Measurements from ENCODE around the gene TEAD3. TPM values are rescaled to one million over a fixed set of nuclear protein-coding genes. Genes with fewer than 3 reads are reported as not detected.
A peak's percentile ranks its signal among the peaks of the same experiment; 100 is the strongest.
"Not testable (repeated sequence)": the region's sequence is repeated elsewhere in the genome, so short reads cannot be mapped to it uniquely, and the experiment has no call there.

Gene TEAD3
- total RNA-seq, 4 donors from 2014 or later = 58.3 to 122 (median 72.5) TPM

DNA sequence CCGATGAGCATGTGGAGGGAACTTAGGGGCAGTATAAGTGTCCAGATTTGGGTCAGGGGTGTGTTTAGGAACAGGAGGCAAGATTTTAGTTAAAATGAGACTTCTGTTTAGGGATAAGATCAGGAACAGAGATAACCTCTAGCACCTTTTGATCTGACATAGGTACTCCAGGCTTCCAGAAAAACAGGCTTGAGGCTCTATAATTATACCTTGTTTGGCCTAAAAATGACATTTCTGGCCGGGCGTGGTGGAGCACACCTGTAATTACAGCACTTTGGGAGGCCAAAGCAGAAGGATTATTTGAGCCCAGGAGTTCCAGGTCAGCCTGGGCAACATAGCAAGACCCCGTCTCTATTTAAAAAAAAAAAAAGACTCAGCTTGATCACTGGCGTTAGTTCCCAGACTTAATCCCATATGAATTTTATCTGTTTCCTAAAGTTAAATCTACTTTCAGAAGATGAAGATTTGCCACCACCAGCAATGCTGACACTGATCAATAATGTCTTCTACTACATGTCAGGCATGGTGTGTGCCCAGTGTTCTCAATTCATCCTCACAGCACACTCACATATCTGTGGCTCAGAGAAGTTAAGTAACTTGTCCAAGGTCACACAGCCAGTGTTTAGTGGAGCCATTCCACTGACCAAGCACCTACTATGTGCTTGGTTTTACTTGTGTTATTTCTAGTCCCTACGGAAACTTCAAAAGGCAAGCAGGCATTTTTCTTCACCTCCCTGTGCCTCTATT, 21.9 kb upstream of the TEAD3 start:
- no peak for ATAC-seq
- Histone ChIP-seq H3K4me3 (no peak overlapping the region), H3K36me3 (no peaks in the 10 kb centered on the region), H3K4me1 (peaks cover 0 to 12% (median 0%) of the 10 kb centered on the region in 3 donors), H3K9me3 (no peaks in the 10 kb centered on the region), H3K27me3 (no peaks in the 10 kb centered on the region), H3K27ac (no peak overlapping the region)
- TF ChIP-seq POLR2AphosphoS5 (IDR thresholded peaks at IDR 0.05) = no peak
- no peak for TF ChIP-seq POLR2A (IDR thresholded peaks at IDR 0.05)
- TF ChIP-seq EP300 (IDR thresholded peaks at IDR 0.05) = no peak
- no peak for TF ChIP-seq CTCF (IDR thresholded peaks at IDR 0.05)
- WGBS, 2 donors (ENCODE audit: low coverage in 1 of 2) = 92 to 96% methylated on average over 6 of the region's 6 CpGs

DNA sequence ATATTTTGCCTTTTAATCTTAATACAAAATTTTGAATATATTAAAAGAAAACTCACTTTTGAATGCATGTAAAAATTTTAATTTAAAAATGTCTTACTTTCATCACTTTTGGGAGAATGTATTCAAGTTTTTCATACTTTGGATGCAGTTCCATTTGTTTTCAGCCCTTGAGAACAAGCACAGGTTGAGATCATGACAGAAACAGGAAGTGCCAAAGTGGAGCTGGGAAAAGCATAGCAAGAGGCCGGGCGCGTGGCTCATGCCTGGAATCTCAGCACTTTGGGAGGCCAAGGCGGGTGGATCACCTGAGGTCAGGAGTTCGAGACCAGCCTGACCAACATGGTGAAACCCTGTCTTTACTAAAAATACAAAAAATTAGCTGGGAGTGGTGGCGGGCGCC, 21.1 kb upstream of the TEAD3 start:
- not testable (repeated sequence) for H3K4me3 ChIP-seq, ATAC-seq, H3K4me1 ChIP-seq, H3K9me3 ChIP-seq, H3K36me3 ChIP-seq, H3K27me3 ChIP-seq, H3K27ac ChIP-seq
- 77 to 82% methylated on average over 5 of the region's 7 CpGs for WGBS, 2 donors (ENCODE audit: low coverage in 1 of 2)

GRCh38 chr6:35516712-35517111, 19.8 kb upstream of the TEAD3 start:
- Histone ChIP-seq H3K27ac (no peak overlapping the region), H3K9me3 (no peaks in the 10 kb centered on the region), H3K4me1 (peaks cover 0 to 5% (median 0%) of the 10 kb centered on the region in 3 donors), H3K36me3 (no peaks in the 10 kb centered on the region), H3K4me3 (no peak overlapping the region), H3K27me3 (peaks cover 17% of the 10 kb centered on the region)
- WGBS, 2 donors (ENCODE audit: low coverage in 1 of 2) = 63 to 65% methylated on average over 4 to 6 of the region's 6 CpGs
- no peak for ATAC-seq
- TF ChIP-seq POLR2A (IDR thresholded peaks at IDR 0.05) (no peak), POLR2AphosphoS5 (IDR thresholded peaks at IDR 0.05) (no peak), CTCF (IDR thresholded peaks at IDR 0.05) (no peak), EP300 (IDR thresholded peaks at IDR 0.05) (no peak)

DNA sequence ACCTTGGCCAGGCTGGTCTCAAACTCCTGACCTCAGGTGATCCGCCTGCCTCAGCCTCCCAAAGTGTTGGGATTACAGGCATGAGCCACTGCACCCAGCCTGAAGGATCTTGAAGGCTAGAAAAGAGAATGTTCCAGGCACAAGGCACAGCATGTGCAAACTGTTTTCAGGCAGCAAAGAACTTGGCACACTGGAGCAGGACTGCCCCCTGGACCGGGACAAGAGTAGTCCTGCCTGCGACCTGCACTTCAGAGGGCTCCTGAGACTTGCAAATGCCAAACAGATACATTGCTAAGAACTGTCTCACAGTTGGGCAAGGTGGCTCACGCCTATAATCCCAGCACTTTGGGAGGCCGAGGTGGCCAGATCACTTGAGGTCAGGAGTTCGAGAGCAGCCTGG, 19.1 kb upstream of the TEAD3 start:
- 80% methylated on average over 3 of the region's 6 CpGs; no CpG with 5 or more reads in 1 of the 2 donors for WGBS, 2 donors (ENCODE audit: low coverage in 1 of 2)
- not testable (repeated sequence) for H3K36me3 ChIP-seq, H3K9me3 ChIP-seq, ATAC-seq, H3K27ac ChIP-seq, H3K4me3 ChIP-seq
- Histone ChIP-seq H3K4me1 (peaks cover 0 to 11% (median 0%) of the 10 kb centered on the region in 3 donors), H3K27me3 (peaks cover 24% of the 10 kb centered on the region)

DNA sequence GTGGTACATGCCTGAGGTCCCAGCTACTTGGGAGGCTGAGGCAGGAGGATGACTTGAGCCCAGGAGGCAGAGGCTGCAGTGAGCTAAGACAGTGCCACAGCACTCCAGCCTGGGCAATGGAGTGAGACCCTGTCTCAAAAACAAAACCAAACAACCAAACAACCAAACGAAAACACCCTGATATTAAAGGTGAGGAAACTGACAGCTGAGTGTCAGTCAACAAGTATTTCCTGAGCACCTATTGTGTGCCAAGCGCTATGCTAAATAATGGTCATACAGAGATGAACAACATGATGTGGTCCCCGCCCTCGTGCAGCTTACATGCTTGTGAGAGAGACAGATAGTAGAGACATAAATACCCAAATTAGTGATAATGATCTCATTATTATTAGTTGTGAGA, 17.7 kb upstream of the TEAD3 start:
- Histone ChIP-seq H3K9me3 (no peaks in the 10 kb centered on the region), H3K27ac (no peak overlapping the region), H3K4me1 (peaks cover 0 to 11% (median 0%) of the 10 kb centered on the region in 3 donors), H3K36me3 (no peaks in the 10 kb centered on the region), H3K27me3 (peaks cover 38% of the 10 kb centered on the region), H3K4me3 (no peak overlapping the region)
- TF ChIP-seq POLR2A (IDR thresholded peaks at IDR 0.05) (no peak), CTCF (IDR thresholded peaks at IDR 0.05) (no peak), EP300 (IDR thresholded peaks at IDR 0.05) (no peak), POLR2AphosphoS5 (IDR thresholded peaks at IDR 0.05) (no peak)
- no peak for ATAC-seq
- WGBS, 2 donors (ENCODE audit: low coverage in 1 of 2) = 77 to 100% methylated on average over 1 to 4 of the region's 4 CpGs

GRCh38 chr6:35512740-35513139, 15.9 kb upstream of the TEAD3 start, which contains the start of gene TULP1:
TULP1 (minus strand) TSS chr6:35512896; CDS start chr6:35512858, 38 bp downstream.
- TF ChIP-seq EP300 (IDR thresholded peaks at IDR 0.05) (no peak), CTCF (IDR thresholded peaks at IDR 0.05) (no peak), POLR2AphosphoS5 (IDR thresholded peaks at IDR 0.05) (no peak), POLR2A (IDR thresholded peaks at IDR 0.05) (no peak)
- H3K27me3 ChIP-seq = peaks cover 56% of the 10 kb centered on the region
- 100% methylated on average over 1 to 3 of the region's 10 CpGs for WGBS, 2 donors (ENCODE audit: low coverage in 1 of 2)
- H3K27ac ChIP-seq = no peak within 1 kb of the TSS
- ATAC-seq = no peak
- H3K36me3 ChIP-seq = no peaks in the 10 kb centered on the region
- H3K9me3 ChIP-seq = no peaks in the 10 kb centered on the region
- peaks cover 0 to 11% (median 0%) of the 10 kb centered on the region in 3 donors for H3K4me1 ChIP-seq
- H3K4me3 ChIP-seq = peak within 1 kb of the TSS in 1 of 2 donors; percentile 25
